Endothelial cell of umbilical vein (primary cell): Measurements from ENCODE around the gene SYNGAP1. TPM values are rescaled to one million over a fixed set of nuclear protein-coding genes. Genes with fewer than 3 reads are reported as not detected.

ENCODE experiments used
- BruUV-seq: library from RNA; stranded (reverse); fragments of 400-500 nt; replicated peaks from 2 replicates; lab custom pipeline; 2021; lab: Mats Ljungman, UMichigan
- CTCF ChIA-PET: fragments of 300-600, 350-600 bp; sonication (Branson Sonifier 250); formaldehyde crosslinking; loops from one replicate; lab custom pipeline; 2021; ENCODE audit warnings: antibody characterized with exemption, inconsistent platforms; lab: Charles Lee
- POLR2A ChIA-PET: fragments of 300-600, 350-600 bp; sonication (Branson Sonifier 250); formaldehyde crosslinking; loops from one replicate; lab custom pipeline; 2021; ENCODE audit warnings: antibody characterized with exemption, inconsistent platforms; lab: Charles Lee
- DNase-seq: peaks from one replicate; pipeline ENCODE4 v3.0.0-alpha.2; 2011; ENCODE audit warnings: low read depth, low spot score
- FAIRE-seq: peaks from 2 replicates; lab custom pipeline; 2011; peaks lifted over from hg19 to GRCh38; lab: Jason Lieb, UNC
- H2AFZ ChIP-seq: 2 replicates; pipeline ENCODE4 v1.6.0; 2012; ENCODE audit warnings: low read depth, low read length, control low read depth, inconsistent platforms
- H3K27ac ChIP-seq: 2 replicates; pipeline ENCODE4 v1.5.1; 2011; ENCODE audit warnings: low read depth, mild to moderate bottlenecking, control low read depth, low read length, moderate library complexity; ENCODE audit not compliant: insufficient read depth
- H3K27me3 ChIP-seq, 2 experiments: 2 replicates each; pipeline versions ENCODE4 v1.6.0 to v1.6.1; 2011; ENCODE audit warnings: low read length in 2 of 2, mixed read lengths in 1 of 2; ENCODE audit not compliant: control insufficient read depth in 2 of 2, insufficient read depth in 2 of 2
- H3K36me3 ChIP-seq, 2 experiments: 2 replicates in 1 of 2; 3 replicates in 1 of 2; pipeline ENCODE4 v1.5.1; 2011; ENCODE audit warnings: low read length in 2 of 2, mild to moderate bottlenecking in 1 of 2, moderate library complexity in 1 of 2; ENCODE audit not compliant: control insufficient read depth in 2 of 2, insufficient read depth in 2 of 2; ENCODE audit errors: extremely low read depth in 1 of 2
- H3K4me1 ChIP-seq: 3 replicates; pipeline ENCODE4 v1.5.1; 2011; ENCODE audit warnings: mild to moderate bottlenecking, low read length; ENCODE audit not compliant: control insufficient read depth, insufficient read depth; ENCODE audit errors: extremely low read depth
- H3K4me2 ChIP-seq: 2 replicates; pipeline ENCODE4 v1.6.1; 2011; ENCODE audit warnings: low read length, control low read depth, mixed read lengths; ENCODE audit not compliant: insufficient read depth
- H3K4me3 ChIP-seq, 3 experiments: fragments of 200-600 bp in 1 of 3; sonication (generic), shearing (Covaris generic) in 1 of 3; replicated peaks in 1 of 3; 2 replicates each; pipeline ENCODE4 v1.5.1; 2011 to 2016; ENCODE audit warnings: control low read depth in 3 of 3, low read length in 3 of 3, mild to moderate bottlenecking in 2 of 3, inconsistent platforms in 1 of 3, low read depth in 1 of 3, moderate library complexity in 1 of 3; ENCODE audit not compliant: insufficient read depth in 1 of 3
- H3K79me2 ChIP-seq: 2 replicates; pipeline ENCODE4 v1.6.0; 2012; ENCODE audit warnings: low read length, inconsistent platforms; ENCODE audit not compliant: control insufficient read depth, insufficient read depth
- H3K9ac ChIP-seq: replicated peaks from 2 replicates; pipeline ENCODE3; 2011; ENCODE audit warnings: low read length, control low read depth; ENCODE audit not compliant: insufficient read depth; ENCODE audit errors: extremely low read depth
- H3K9me1 ChIP-seq: replicated peaks from 3 replicates; pipeline ENCODE4 v1.6.0; 2011; ENCODE audit warnings: mild to moderate bottlenecking, low read length; ENCODE audit not compliant: control insufficient read depth, insufficient read depth; ENCODE audit errors: extremely low read depth
- H3K9me3 ChIP-seq: replicated peaks from 2 replicates; pipeline ENCODE4 v1.5.1; 2012; ENCODE audit warnings: low read length, inconsistent platforms; ENCODE audit not compliant: control insufficient read depth, insufficient read depth
- H4K20me1 ChIP-seq: replicated peaks from 2 replicates; pipeline ENCODE3; 2011; ENCODE audit warnings: mild to moderate bottlenecking, low read length; ENCODE audit not compliant: control insufficient read depth, insufficient read depth; ENCODE audit errors: extremely low read depth
- FOS ChIP-seq: IDR thresholded peaks from 2 replicates; pipeline ENCODE4 v1.6.1; 2011; ENCODE audit warnings: mild to moderate bottlenecking, low read length, moderate library complexity, borderline replicate concordance; ENCODE audit not compliant: insufficient read depth
- JUN ChIP-seq: IDR thresholded peaks from 2 replicates; pipeline ENCODE4 v1.6.1; 2011; ENCODE audit warnings: borderline replicate concordance, low read depth; ENCODE audit not compliant: insufficient read length, insufficient read depth
- MYC ChIP-seq: IDR thresholded peaks from one replicate; pipeline ENCODE4 v1.6.1; 2011; ENCODE audit warnings: mild to moderate bottlenecking, low read depth, low read length
- POLR2A ChIP-seq: IDR thresholded peaks from 2 replicates; pipeline ENCODE4 v1.6.1; 2012; ENCODE audit warnings: low read depth, mild to moderate bottlenecking, control low read depth, low read length
- POLR2AphosphoS5 ChIP-seq: IDR thresholded peaks from 2 replicates; pipeline ENCODE4 v1.6.1; 2012; ENCODE audit warnings: low read depth, mild to moderate bottlenecking, control low read depth, low read length, moderate library complexity; ENCODE audit not compliant: insufficient read depth
- dilution Hi-C: fragments of 300-500 bp; cut with MboI; formaldehyde crosslinking; loops from one replicate; pipeline ENCODE4 v1.15.0; 2019; ENCODE audit warnings: low sequenced_read_pairs; ENCODE audit not compliant: extremely low pct_ligation_motif_present
- intact Hi-C: fragments of 100-400 bp; cut with micrococcal nuclease; formaldehyde crosslinking; loops from one replicate; pipeline ENCODE4 v1.10.0; 2022
- polyA plus RNA-seq, 4 experiments: library from polyadenylated mRNA; depleted of rRNA in 3 of 4; stranded (reverse) in 3 of 4; unstranded in 1 of 4; fragments of >200 nt; gene quantifications; 2 replicates each; pipeline versions ENCODE4 v1.2.1 to v1.2.3, GENCODE V29; 2011 to 2012; ENCODE audit warnings: missing spikeins in 1 of 4
- total RNA-seq: library from RNA; stranded (reverse); gene quantifications from 2 replicates; pipeline ENCODE4 v1.2.3, GENCODE V29; 2021
- TF ChIP-seq, protein P1 (sequence below): IDR thresholded peaks from 2 replicates; pipeline ENCODE4 v1.6.1; 2011; ENCODE audit not compliant: insufficient read depth, insufficient read length
- TF ChIP-seq, protein P2 (sequence below), 2 donors: IDR thresholded peaks; 1 replicate in 1 of 2; 2 replicates in 1 of 2; pipeline ENCODE4 v1.5.1; 2011; ENCODE audit warnings: low read length in 2 of 2, mild to moderate bottlenecking in 2 of 2, moderate library complexity in 2 of 2, control low read depth in 1 of 2, inconsistent platforms in 1 of 2, low read depth in 1 of 2; ENCODE audit not compliant: insufficient read depth in 1 of 2; ENCODE audit errors: extremely low read depth in 1 of 2

SYNGAP1 gene
- total and polyA plus RNA-seq, 2 donors (not counting 3 experiments of a cell fraction or from before 2014, with no cell fraction given) = 7.3 to 15.1 TPM

DNA sequence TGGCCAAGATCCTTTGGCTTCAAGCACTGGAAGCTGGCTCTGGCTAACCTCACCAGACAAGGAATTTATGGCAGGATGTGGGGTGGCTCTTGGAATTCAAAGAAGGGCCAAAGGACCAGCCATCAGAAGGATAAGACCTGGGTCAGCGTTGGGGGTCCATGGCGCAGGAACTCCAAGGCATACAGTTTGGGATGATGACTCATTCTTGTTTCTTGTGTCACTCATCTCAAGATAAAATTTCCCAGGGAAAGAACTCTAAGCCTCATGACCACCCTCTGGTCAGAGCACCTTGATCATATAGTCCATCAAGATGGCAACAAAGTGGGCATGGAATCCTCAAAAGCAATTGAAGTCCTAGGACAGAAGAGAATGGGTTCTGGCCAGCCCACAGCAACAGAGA, 39.4 kb downstream of the SYNGAP1 start:
- no peak overlapping the region for H3K27ac ChIP-seq
- no peak overlapping the region for H3K4me2 ChIP-seq
- no peak overlapping the region for H2AFZ ChIP-seq
- no peaks in the 10 kb centered on the region for H3K36me3 ChIP-seq
- H3K4me1 ChIP-seq = peaks cover 3% of the 10 kb centered on the region
- DNase-seq (no peak), FAIRE-seq (no peak)
- no peaks in the 10 kb centered on the region for H3K79me2 ChIP-seq
- H4K20me1 ChIP-seq = no peaks in the 10 kb centered on the region
- no TSS peak for BruUV-seq
- H3K9me1 ChIP-seq = no peaks in the 10 kb centered on the region
- H3K9me3 ChIP-seq = no peaks in the 10 kb centered on the region
- ChIA-PET POLR2A (no interaction called here), CTCF (interaction anchor here (1.1 kb wide), 1 partner anchor 11 kb away, joined by 3 read pairs; no protein-coding TSS in a partner anchor)
- H3K4me3 ChIP-seq = no peak overlapping the region
- no peak overlapping the region for H3K9ac ChIP-seq
- peak; percentile 25 for TF ChIP-seq JUN
- TF ChIP-seq, protein P1, sequence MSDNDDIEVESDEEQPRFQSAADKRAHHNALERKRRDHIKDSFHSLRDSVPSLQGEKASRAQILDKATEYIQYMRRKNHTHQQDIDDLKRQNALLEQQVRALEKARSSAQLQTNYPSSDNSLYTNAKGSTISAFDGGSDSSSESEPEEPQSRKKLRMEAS = no peak
- intact Hi-C loops (no loop called here), dilution Hi-C loops (no loop called here)
- peaks cover 0 to 4% of the 10 kb centered on the region in 2 experiments for H3K27me3 ChIP-seq

DNA sequence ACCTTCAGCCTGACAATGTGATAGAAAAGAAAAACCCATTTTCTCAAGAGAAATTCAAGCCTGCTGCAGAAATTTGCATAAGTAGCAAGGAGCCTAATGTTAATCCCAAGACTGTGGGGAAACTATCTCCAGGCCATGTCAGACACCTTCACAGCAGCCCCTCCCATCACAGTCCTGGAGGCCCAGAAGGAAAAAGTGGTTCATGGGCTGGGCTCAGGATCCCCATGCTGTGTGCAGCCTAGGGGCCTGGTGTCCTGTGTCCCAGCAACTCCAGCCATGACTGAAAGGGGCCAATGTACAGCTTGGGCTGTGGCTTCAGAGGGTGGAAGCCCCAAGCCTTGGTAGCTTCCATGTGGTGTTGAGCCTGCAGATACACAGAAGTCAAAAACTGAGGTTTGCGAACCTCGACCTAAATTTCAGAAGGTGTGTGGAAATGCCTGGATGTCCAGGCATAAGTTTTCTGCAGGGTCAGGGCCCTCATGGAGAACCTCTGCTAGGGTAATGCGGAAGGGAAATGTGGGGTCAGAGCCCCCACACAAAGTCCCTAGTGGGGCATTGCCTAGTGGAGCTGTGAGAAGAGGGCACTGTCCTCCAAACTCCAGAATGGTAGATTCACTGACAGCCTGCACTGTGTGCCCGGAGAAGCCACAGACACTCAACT, 46.3 kb downstream of the SYNGAP1 start:
- ChIA-PET POLR2A (no interaction called here), CTCF (no interaction called here)
- no peak for FAIRE-seq
- intact Hi-C loops (no loop called here), dilution Hi-C loops (no loop called here)
- TF ChIP-seq MYC (no peak), JUN (no peak), POLR2A (no peak), FOS (no peak), POLR2AphosphoS5 (no peak)
- TF ChIP-seq, protein P1 = no peak
- TF ChIP-seq, protein P2, sequence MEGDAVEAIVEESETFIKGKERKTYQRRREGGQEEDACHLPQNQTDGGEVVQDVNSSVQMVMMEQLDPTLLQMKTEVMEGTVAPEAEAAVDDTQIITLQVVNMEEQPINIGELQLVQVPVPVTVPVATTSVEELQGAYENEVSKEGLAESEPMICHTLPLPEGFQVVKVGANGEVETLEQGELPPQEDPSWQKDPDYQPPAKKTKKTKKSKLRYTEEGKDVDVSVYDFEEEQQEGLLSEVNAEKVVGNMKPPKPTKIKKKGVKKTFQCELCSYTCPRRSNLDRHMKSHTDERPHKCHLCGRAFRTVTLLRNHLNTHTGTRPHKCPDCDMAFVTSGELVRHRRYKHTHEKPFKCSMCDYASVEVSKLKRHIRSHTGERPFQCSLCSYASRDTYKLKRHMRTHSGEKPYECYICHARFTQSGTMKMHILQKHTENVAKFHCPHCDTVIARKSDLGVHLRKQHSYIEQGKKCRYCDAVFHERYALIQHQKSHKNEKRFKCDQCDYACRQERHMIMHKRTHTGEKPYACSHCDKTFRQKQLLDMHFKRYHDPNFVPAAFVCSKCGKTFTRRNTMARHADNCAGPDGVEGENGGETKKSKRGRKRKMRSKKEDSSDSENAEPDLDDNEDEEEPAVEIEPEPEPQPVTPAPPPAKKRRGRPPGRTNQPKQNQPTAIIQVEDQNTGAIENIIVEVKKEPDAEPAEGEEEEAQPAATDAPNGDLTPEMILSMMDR (IDR thresholded peaks at IDR 0.05; ENCODE audit: extremely low read depth in 1 of 2, insufficient read depth in 1 of 2, low read depth in 1 of 2, low read length in 2 of 2) = no peak
- Histone ChIP-seq H3K79me2 (no peaks in the 10 kb centered on the region), H3K9me3 (no peaks in the 10 kb centered on the region), H3K9me1 (no peaks in the 10 kb centered on the region), H3K9ac (no peak overlapping the region), H3K27me3 (peaks cover 0 to 4% of the 10 kb centered on the region in 2 experiments), H3K4me2 (no peak overlapping the region), H4K20me1 (no peaks in the 10 kb centered on the region), H3K27ac (no peak overlapping the region), H3K4me1 (no peaks in the 10 kb centered on the region), H2AFZ (no peak overlapping the region), H3K4me3 (no peak overlapping the region), H3K36me3 (no peaks in the 10 kb centered on the region)
- no TSS peak for BruUV-seq
- DNase-seq = no peak
